OCI-LY3 (cell line): Measurements from ENCODE around the gene ATF3.

Experiments used
- EZH2phosphoT487 ChIP-seq: fragments of 200-600 bp; shearing (Covaris generic); IDR thresholded peaks from 2 replicates; pipeline ENCODE4 v1.6.1; 2018; ENCODE audit warnings: antibody characterized with exemption, mixed run types, low read depth
- TF ChIP-seq, protein P1 (sequence below): fragments of 200-600, 300-600 bp; sonication (generic); IDR thresholded peaks from 2 replicates; pipeline ENCODE4 v1.5.1; 2014; ENCODE audit warnings: antibody characterized with exemption, low read length, low read depth

DNA sequence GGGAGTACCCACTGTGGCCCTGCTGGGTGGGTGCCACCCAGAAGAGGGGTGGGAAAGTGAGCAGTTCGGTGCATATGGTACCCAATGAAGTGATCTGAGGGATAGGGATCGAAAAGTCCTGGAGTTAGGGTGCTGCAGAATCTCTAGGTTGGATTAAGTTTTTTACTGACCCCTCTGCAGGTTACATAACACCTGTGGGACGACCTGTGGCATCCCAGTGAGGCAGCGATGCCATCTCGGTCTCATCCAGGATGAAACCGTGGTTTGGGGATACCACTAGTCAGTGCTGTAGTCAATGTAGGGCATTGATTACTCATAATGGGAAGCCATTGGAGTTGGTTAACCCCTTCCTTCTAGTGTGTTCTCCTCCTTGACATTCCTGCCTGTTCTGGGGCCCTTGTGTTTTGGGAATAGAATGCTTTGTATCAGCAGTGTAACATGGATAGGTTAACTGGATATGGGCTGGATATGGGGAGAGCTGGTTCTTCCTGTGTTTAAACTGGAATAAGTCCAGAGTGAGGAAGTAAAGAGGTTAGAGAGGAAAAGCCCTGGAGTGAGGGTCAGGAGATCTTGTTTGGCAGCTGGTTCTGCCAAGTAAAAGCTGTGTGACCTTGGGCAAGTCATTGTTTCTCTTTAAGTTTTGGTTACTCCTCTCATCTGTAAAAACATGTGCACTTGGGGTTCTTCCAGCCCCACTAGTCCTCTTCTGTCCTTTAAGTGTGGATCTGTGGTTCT, 42.8 kb upstream of the ATF3 start:
- TF ChIP-seq, protein P1, sequence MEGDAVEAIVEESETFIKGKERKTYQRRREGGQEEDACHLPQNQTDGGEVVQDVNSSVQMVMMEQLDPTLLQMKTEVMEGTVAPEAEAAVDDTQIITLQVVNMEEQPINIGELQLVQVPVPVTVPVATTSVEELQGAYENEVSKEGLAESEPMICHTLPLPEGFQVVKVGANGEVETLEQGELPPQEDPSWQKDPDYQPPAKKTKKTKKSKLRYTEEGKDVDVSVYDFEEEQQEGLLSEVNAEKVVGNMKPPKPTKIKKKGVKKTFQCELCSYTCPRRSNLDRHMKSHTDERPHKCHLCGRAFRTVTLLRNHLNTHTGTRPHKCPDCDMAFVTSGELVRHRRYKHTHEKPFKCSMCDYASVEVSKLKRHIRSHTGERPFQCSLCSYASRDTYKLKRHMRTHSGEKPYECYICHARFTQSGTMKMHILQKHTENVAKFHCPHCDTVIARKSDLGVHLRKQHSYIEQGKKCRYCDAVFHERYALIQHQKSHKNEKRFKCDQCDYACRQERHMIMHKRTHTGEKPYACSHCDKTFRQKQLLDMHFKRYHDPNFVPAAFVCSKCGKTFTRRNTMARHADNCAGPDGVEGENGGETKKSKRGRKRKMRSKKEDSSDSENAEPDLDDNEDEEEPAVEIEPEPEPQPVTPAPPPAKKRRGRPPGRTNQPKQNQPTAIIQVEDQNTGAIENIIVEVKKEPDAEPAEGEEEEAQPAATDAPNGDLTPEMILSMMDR: no peak
- no peak for TF ChIP-seq EZH2phosphoT487
